Measurements from ENCODE around the gene GREB1L.

- TF ChIP-seq CTCF (conservative IDR thresholded peaks at IDR 0.05; ENCODE audit: low read length) (no peak), EZH2phosphoT487 (IDR thresholded peaks at IDR 0.05; ENCODE audit: borderline replicate concordance, low read depth, low read length) (no peak)
Observed at GRCh38 chr18:21262979-21263378, 20.9 kb downstream of the GREB1L start.
